UCSD-AML1 (cell line): Measurements from ENCODE around the gene CLMP.
"Not testable (repeated sequence)": the region's sequence is repeated elsewhere in the genome, so short reads cannot be mapped to it uniquely, and the experiment has no call there.

Experiments used
- DNase-seq: peaks from one replicate; lab custom pipeline; 2025; ENCODE audit not compliant: unreplicated experiment; lab: John Stamatoyannopoulos, UW

Gene CLMP

DNA sequence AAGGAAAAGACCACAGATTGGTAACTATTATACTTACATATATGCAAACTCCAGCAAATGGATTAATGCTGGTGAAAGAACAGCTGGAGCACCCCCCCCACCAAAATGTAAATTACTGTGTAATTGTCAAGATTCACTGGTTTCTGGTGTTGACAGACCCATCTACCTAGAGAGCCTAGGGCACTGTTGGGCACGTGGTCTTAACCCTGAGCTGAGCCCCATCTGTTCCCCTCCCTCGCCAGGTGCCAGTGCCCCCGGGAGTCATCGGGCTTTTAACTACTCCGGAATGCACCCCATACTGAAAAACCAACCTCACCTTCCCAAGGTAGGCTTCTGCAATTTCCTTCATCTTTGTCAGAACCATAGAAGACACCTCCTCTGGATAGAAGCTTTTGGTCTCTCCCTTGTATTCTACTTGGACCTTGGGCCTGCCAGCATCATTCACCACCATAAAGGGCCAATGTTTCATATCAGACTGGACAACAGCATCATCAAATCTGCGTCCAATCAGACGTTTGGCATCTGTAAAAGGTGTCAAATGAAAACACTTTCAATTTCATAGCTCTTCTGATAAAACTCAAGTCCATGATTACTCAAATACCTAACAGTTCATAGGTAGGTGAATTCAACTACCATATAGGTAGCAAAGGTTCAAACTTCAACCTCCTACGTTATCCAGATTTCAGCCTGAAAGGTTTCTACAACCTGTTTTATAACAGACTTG lies 134.6 kb downstream of the CLMP start:
- no peak for DNase-seq

GRCh38 chr11:123059041-123059920 lies 135.8 kb downstream of the CLMP start:
- not testable (repeated sequence) for DNase-seq

- DNase-seq, result no peak
Observed at GRCh38 chr11:123057661-123058305, 137.3 kb downstream of the CLMP start.

DNA sequence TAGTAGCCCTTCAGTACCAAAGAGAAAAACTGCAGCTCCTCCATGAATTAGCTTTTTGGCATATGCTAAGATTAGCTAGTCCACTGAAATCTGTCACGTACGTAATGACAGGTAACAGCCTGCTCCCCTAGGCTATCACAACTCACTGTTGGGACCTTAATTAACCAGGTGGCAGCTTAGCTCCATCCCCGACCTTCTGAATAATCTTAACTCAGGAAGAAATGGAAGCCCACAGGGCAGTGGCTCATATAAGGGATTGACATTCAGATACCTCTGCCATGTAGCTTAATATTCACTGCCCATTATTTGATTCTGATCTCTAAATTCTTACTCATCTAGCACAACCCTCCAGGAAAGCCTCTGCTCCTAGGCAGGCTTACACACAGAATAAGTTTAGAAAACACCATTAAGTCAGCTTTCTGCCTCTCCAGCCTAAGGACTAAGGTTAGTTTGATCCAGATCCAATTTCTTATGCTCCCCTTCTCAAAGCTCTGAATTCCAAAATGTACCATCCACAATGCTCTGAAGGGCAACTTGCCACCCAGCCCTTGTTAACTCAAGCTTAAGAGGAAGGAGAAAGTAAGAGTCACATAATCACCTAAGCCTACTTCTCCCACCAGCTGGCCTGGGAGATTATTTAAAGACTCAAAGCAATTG lies 138.1 kb downstream of the CLMP start:
- no peak for DNase-seq

- no peak for DNase-seq
Observed at GRCh38 chr11:123055191-123055901, 139.7 kb downstream of the CLMP start.

- DNase-seq, result no peak
Observed at GRCh38 chr11:123054301-123055065, 140.6 kb downstream of the CLMP start.

DNA sequence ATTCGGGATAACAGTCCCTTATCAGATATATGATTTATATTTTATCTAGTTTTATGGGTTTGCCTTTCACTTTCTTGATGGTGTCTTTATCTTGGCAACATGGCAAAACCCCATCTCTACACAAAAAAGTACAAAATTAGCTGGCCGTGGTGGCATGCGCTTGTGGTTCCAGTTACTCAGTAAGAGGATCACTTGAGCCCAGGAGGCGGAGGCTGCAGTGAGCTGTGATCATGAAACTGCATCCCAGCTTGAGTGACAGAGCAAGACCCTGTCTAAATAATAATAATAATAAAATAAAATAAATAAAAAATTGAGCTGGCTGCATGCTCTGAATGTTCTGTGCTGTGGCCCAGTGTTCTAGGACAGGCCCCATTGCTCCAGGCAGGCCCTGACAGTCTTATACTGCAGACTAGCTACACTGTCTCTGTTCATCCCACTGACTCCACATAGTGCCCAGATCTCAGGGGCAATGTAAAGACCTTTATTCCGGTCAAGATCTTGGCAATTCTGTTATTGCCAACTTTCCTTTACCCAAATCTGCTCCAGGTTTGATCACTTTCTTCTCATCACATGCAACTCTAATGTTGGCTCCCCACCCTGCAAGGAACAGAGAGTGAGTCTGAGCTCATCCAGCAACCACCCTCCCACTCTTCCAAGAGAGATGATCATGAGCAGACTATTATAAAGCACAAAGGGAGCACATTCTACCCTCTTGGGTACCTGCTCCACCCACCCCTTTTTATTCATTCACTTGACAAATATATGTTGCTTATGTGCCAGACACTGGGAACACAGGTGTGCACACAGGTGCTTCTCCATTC lies 141.9 kb downstream of the CLMP start:
- no peak for DNase-seq

GRCh38 chr11:123051634-123052033 lies 143.4 kb downstream of the CLMP start:
- DNase-seq, result no peak

DNA sequence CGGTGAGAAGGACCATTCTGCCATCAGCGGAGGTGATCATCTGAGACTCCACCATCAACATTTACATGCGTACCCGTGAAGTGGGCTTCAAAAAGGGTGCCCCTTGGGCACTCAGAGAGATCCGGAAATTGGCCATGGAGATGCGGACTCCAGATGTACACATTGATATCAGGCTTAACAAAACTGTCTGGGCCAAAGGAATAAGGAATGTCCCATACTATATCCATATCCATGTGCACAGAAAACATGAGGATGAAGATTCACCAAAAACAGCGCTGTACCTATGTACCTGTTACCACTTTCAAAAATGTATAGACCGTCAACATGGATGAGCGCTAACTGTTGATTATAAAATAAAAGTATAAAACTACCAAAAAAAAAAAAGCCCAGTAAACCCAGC lies 143.9 kb downstream of the CLMP start:
- no peak for DNase-seq

- no peak for DNase-seq
Observed at GRCh38 chr11:123047947-123048293, 147.1 kb downstream of the CLMP start.

- no peak for DNase-seq
Observed at GRCh38 chr11:123047266-123047946, 147.6 kb downstream of the CLMP start.

- no peak for DNase-seq
Observed at GRCh38 chr11:123046473-123047259, 148.4 kb downstream of the CLMP start.

GRCh38 chr11:123045101-123045500 lies 149.9 kb downstream of the CLMP start:
- DNase-seq, result no peak

DNA sequence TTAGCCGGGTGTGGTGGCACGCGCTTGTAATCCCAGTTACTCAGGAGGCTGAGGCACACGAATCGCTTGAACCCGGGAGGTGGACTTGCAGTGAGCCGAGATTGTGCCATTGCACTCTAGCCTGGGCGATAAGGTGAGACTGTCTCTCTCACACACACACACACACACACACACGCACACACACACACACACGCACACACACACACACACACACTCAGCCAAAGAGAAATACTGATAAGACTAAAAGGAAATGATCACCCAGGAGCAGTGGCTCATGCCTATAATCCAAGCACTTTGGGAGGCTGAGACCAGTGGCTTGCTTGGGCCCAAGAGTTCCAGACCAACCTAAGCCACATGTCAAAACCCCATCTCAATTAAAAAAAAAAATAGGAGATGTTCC lies 153.9 kb downstream of the CLMP start:
- DNase-seq, result no peak

DNA sequence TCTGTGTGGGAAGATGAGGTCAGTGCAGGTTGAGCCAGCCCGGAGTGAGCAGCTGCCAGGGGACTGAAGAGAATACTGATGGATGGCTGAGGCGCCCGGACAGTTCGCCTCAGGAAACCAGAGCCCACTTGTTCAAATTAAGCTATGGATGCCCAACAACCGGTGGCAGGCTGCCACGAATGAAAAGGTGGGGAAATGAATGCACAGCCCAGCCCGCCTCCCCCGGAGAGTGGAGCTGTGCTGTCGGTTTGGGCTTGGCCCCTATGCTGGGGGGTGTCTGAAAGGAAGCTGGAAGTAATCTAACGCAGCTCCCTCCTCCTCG lies 155.0 kb downstream of the CLMP start:
- DNase-seq, result no peak

DNA sequence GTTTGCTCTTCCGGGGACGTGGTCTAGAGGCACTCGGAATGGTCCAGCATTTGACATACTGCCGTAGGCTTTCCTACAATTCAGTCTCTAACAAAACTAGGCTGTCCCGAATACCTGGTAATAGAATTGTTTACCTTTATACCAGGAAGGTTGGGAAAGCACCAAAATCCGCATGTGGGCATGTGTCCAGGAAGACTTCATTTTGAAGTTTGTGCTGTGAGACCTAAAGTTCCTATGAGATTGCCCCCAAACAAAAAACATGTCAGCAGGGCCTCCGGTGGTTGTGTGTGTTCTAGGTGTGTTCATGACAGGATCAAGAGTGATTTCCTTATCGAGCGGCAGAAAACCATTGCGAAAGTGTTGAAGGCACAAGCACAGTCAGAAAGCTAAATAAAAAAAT lies 159.2 kb downstream of the CLMP start:
- DNase-seq, result no peak

DNA sequence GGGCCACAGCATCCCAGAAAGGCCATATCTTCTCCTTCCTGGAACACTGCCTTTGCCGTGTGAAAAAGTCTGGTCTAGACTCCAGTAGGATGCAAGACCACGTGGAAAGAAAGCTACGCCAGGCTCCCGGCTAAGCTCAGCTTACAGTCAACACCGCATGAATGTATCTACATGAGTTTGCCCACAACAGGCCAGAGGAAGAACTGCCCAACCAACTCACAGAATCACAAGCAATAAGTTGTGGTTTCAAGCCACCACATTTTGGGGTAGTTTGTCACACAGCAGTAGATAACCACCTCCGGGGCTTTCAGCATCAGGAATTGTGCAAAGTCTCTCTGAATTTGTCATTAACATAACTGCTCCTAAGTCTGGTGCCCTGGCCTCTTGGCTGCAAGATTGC lies 160.5 kb downstream of the CLMP start:
- DNase-seq, result no peak

DNA sequence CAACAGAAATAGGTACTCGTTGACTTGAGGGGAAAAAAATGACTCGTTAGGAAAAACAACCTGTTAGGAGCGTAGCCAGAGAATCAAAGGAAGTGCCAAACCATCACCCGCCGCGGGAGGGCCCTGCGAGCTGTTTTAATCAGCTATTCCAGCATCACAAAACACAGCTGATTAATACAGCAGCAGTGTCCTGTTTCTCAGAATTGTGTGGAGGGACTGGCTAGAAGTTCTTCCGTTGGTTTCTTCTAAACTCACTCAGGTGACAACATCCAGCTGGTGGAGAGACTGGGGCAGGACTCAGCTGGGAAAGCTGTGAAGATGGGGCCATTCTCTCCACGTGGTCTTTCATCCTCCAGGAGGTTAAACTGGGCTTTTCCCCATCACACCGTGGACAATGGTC lies 161.2 kb downstream of the CLMP start:
- peak; percentile 30 for DNase-seq
